ENCODE data around the gene PEAK1.
"Not testable (repeated sequence)": the region's sequence is repeated elsewhere in the genome, so short reads cannot be mapped to it uniquely, and the experiment has no call there.

Gene PEAK1

GRCh38 chr15:77173487-77173886, 246.4 kb downstream of the PEAK1 start:
- Histone ChIP-seq H3K36me3 (ENCODE audit: control insufficient read depth in 2 of 2, insufficient read depth in 2 of 2, low read length in 2 of 2) (no peaks in the 10 kb centered on the region), H3K9ac (ENCODE audit: low read length in 2 of 2) (no peak overlapping the region), H3K4me3 (ENCODE audit: low read length in 2 of 2) (no peak overlapping the region), H3K9me3 (ENCODE audit: control insufficient read depth in 2 of 2, low read length in 2 of 2) (no peaks in the 10 kb centered on the region), H3K27ac (ENCODE audit: low read length) (no peak overlapping the region), H3K4me1 (ENCODE audit: control insufficient read depth, insufficient read depth, low read length) (no peaks in the 10 kb centered on the region), H3K27me3 (ENCODE audit: control insufficient read depth in 1 of 2, insufficient read depth in 2 of 2, low read length in 2 of 2) (no peaks in the 10 kb centered on the region)

GRCh38 chr15:77171221-77171967, 248.5 kb downstream of the PEAK1 start:
- no peak overlapping the region for H3K4me3 ChIP-seq (ENCODE audit: low read length in 2 of 2)
- H3K27me3 ChIP-seq (ENCODE audit: control insufficient read depth in 1 of 2, insufficient read depth in 2 of 2, low read length in 2 of 2): no peaks in the 10 kb centered on the region
- no peaks in the 10 kb centered on the region for H3K36me3 ChIP-seq (ENCODE audit: control insufficient read depth in 2 of 2, insufficient read depth in 2 of 2, low read length in 2 of 2)
- no peak overlapping the region for H3K9ac ChIP-seq (ENCODE audit: low read length in 2 of 2)
- no peaks in the 10 kb centered on the region for H3K9me3 ChIP-seq (ENCODE audit: control insufficient read depth in 2 of 2, low read length in 2 of 2)
- H3K4me1 ChIP-seq (ENCODE audit: control insufficient read depth, insufficient read depth, low read length): no peaks in the 10 kb centered on the region
- H3K27ac ChIP-seq (ENCODE audit: low read length): no peak overlapping the region

- Histone ChIP-seq H3K27me3 (ENCODE audit: control insufficient read depth in 1 of 2, insufficient read depth in 2 of 2, low read length in 2 of 2) (no peaks in the 10 kb centered on the region), H3K27ac (ENCODE audit: low read length) (no peak overlapping the region), H3K4me1 (ENCODE audit: control insufficient read depth, insufficient read depth, low read length) (no peaks in the 10 kb centered on the region), H3K9me3 (ENCODE audit: control insufficient read depth in 2 of 2, low read length in 2 of 2) (no peaks in the 10 kb centered on the region), H3K4me3 (ENCODE audit: low read length in 2 of 2) (no peak overlapping the region), H3K36me3 (ENCODE audit: control insufficient read depth in 2 of 2, insufficient read depth in 2 of 2, low read length in 2 of 2) (no peaks in the 10 kb centered on the region), H3K9ac (ENCODE audit: low read length in 2 of 2) (no peak overlapping the region)
These were observed 251.3 kb downstream of the PEAK1 start for GRCh38 chr15:77168616-77169015.

GRCh38 chr15:77168141-77168540, 251.8 kb downstream of the PEAK1 start:
- Histone ChIP-seq H3K4me1 (ENCODE audit: control insufficient read depth, insufficient read depth, low read length) (no peaks in the 10 kb centered on the region), H3K36me3 (ENCODE audit: control insufficient read depth in 2 of 2, insufficient read depth in 2 of 2, low read length in 2 of 2) (no peaks in the 10 kb centered on the region), H3K4me3 (ENCODE audit: low read length in 2 of 2) (no peak overlapping the region), H3K9ac (ENCODE audit: low read length in 2 of 2) (no peak overlapping the region), H3K27me3 (ENCODE audit: control insufficient read depth in 1 of 2, insufficient read depth in 2 of 2, low read length in 2 of 2) (no peaks in the 10 kb centered on the region), H3K9me3 (ENCODE audit: control insufficient read depth in 2 of 2, low read length in 2 of 2) (no peaks in the 10 kb centered on the region), H3K27ac (ENCODE audit: low read length) (no peak overlapping the region)

- no peak overlapping the region for H3K4me3 ChIP-seq (ENCODE audit: low read length in 2 of 2)
- no peaks in the 10 kb centered on the region for H3K36me3 ChIP-seq (ENCODE audit: control insufficient read depth in 2 of 2, insufficient read depth in 2 of 2, low read length in 2 of 2)
- H3K4me1 ChIP-seq (ENCODE audit: control insufficient read depth, insufficient read depth, low read length): no peaks in the 10 kb centered on the region
- no peaks in the 10 kb centered on the region for H3K27me3 ChIP-seq (ENCODE audit: control insufficient read depth in 1 of 2, insufficient read depth in 2 of 2, low read length in 2 of 2)
- no peak overlapping the region for H3K9ac ChIP-seq (ENCODE audit: low read length in 2 of 2)
- no peak overlapping the region for H3K27ac ChIP-seq (ENCODE audit: low read length)
- no peaks in the 10 kb centered on the region for H3K9me3 ChIP-seq (ENCODE audit: control insufficient read depth in 2 of 2, low read length in 2 of 2)
These were observed 252.5 kb downstream of the PEAK1 start for GRCh38 chr15:77167406-77167805.

GRCh38 chr15:77163781-77164384, 256.0 kb downstream of the PEAK1 start:
- Histone ChIP-seq H3K9ac (ENCODE audit: low read length in 2 of 2) (no peak overlapping the region), H3K27ac (ENCODE audit: low read length) (no peak overlapping the region), H3K9me3 (ENCODE audit: control insufficient read depth in 2 of 2, low read length in 2 of 2) (no peaks in the 10 kb centered on the region), H3K27me3 (ENCODE audit: control insufficient read depth in 1 of 2, insufficient read depth in 2 of 2, low read length in 2 of 2) (no peaks in the 10 kb centered on the region), H3K36me3 (ENCODE audit: control insufficient read depth in 2 of 2, insufficient read depth in 2 of 2, low read length in 2 of 2) (no peaks in the 10 kb centered on the region), H3K4me3 (ENCODE audit: low read length in 2 of 2) (no peak overlapping the region), H3K4me1 (ENCODE audit: control insufficient read depth, insufficient read depth, low read length) (no peaks in the 10 kb centered on the region)

- Histone ChIP-seq H3K27ac (ENCODE audit: low read length) (no peak overlapping the region), H3K4me3 (ENCODE audit: low read length in 2 of 2) (no peak overlapping the region), H3K27me3 (ENCODE audit: control insufficient read depth in 1 of 2, insufficient read depth in 2 of 2, low read length in 2 of 2) (no peaks in the 10 kb centered on the region), H3K9ac (ENCODE audit: low read length in 2 of 2) (no peak overlapping the region), H3K4me1 (ENCODE audit: control insufficient read depth, insufficient read depth, low read length) (no peaks in the 10 kb centered on the region), H3K9me3 (ENCODE audit: control insufficient read depth in 2 of 2, low read length in 2 of 2) (no peaks in the 10 kb centered on the region), H3K36me3 (ENCODE audit: control insufficient read depth in 2 of 2, insufficient read depth in 2 of 2, low read length in 2 of 2) (peaks cover 0 to 2% of the 10 kb centered on the region in 2 donors)
These were observed 256.9 kb downstream of the PEAK1 start for GRCh38 chr15:77162872-77163633.

GRCh38 chr15:77160562-77161478, 259.1 kb downstream of the PEAK1 start:
- H3K4me1 ChIP-seq (ENCODE audit: control insufficient read depth, insufficient read depth, low read length): no peaks in the 10 kb centered on the region
- H3K9me3 ChIP-seq (ENCODE audit: control insufficient read depth in 2 of 2, low read length in 2 of 2): no peaks in the 10 kb centered on the region
- H3K4me3 ChIP-seq (ENCODE audit: low read length in 2 of 2): no peak overlapping the region
- peaks cover 4 to 10% of the 10 kb centered on the region in 2 donors for H3K36me3 ChIP-seq (ENCODE audit: control insufficient read depth in 2 of 2, insufficient read depth in 2 of 2, low read length in 2 of 2)
- no peak overlapping the region for H3K27ac ChIP-seq (ENCODE audit: low read length)
- no peaks in the 10 kb centered on the region for H3K27me3 ChIP-seq (ENCODE audit: control insufficient read depth in 1 of 2, insufficient read depth in 2 of 2, low read length in 2 of 2)
- no peak overlapping the region for H3K9ac ChIP-seq (ENCODE audit: low read length in 2 of 2)

- not testable (repeated sequence) for H3K27ac ChIP-seq (ENCODE audit: low read length); H3K4me3 ChIP-seq (ENCODE audit: low read length in 2 of 2); H3K4me1 ChIP-seq (ENCODE audit: control insufficient read depth, insufficient read depth, low read length); H3K9me3 ChIP-seq (ENCODE audit: control insufficient read depth in 2 of 2, low read length in 2 of 2); H3K9ac ChIP-seq (ENCODE audit: low read length in 2 of 2); H3K27me3 ChIP-seq (ENCODE audit: control insufficient read depth in 1 of 2, insufficient read depth in 2 of 2, low read length in 2 of 2)
- peaks cover 4 to 10% of the 10 kb centered on the region in 2 donors for H3K36me3 ChIP-seq (ENCODE audit: control insufficient read depth in 2 of 2, insufficient read depth in 2 of 2, low read length in 2 of 2)
These were observed 263.9 kb downstream of the PEAK1 start for GRCh38 chr15:77156000-77156399.

GRCh38 chr15:77148191-77148590, 271.7 kb downstream of the PEAK1 start:
- Histone ChIP-seq H3K4me3 (ENCODE audit: low read length in 2 of 2) (no peak overlapping the region), H3K36me3 (ENCODE audit: control insufficient read depth in 2 of 2, insufficient read depth in 2 of 2, low read length in 2 of 2) (peaks cover 0 to 5% of the 10 kb centered on the region in 2 donors), H3K9me3 (ENCODE audit: control insufficient read depth in 2 of 2, low read length in 2 of 2) (no peaks in the 10 kb centered on the region)

More at GRCh38 chr15:77148191-77148590, 271.7 kb downstream of the PEAK1 start:
- Histone ChIP-seq H3K9ac (ENCODE audit: low read length in 2 of 2) (no peak overlapping the region), H3K4me1 (ENCODE audit: control insufficient read depth, insufficient read depth, low read length) (no peaks in the 10 kb centered on the region), H3K27ac (ENCODE audit: low read length) (no peak overlapping the region), H3K27me3 (ENCODE audit: control insufficient read depth in 1 of 2, insufficient read depth in 2 of 2, low read length in 2 of 2) (no peaks in the 10 kb centered on the region)
